G401 (cell line): ENCODE results near the gene SEMA3G. TPM values are rescaled to one million over a fixed set of nuclear protein-coding genes. Genes with fewer than 3 reads are reported as not detected.

Source experiments
- DNase-seq: peaks from one replicate; pipeline ENCODE4 v3.0.0-alpha.2; 2015; ENCODE audit warnings: low spot score
- in situ Hi-C: cut with HindIII; loops from 2 replicates; pipeline ENCODE4 v1.10.0; 2016; ENCODE audit warnings: low sequenced_read_pairs, mixed read lengths
- total RNA-seq: library from RNA; depleted of rRNA; stranded (reverse); fragments of >200 nt; shearing (Covaris generic); gene quantifications from 2 replicates; pipeline ENCODE4 v1.2.3, GENCODE V29; 2014

SEMA3G gene
- total RNA-seq, 1 experiment from 2014 or later, result 0.10 TPM

- in situ Hi-C loops, result no loop called here
These were observed 42.8 kb downstream of the SEMA3G start for GRCh38 chr3:52402101-52402521.

GRCh38 chr3:52401551-52401950 lies 43.4 kb downstream of the SEMA3G start:
- in situ Hi-C loops, result no loop called here
- no peak for DNase-seq

More at GRCh38 chr3:52402101-52402521, 42.8 kb downstream of the SEMA3G start:
- no peak for DNase-seq

- in situ Hi-C loops, result no loop called here
- no peak for DNase-seq
These were observed 43.9 kb downstream of the SEMA3G start for GRCh38 chr3:52401021-52401420.

- in situ Hi-C loops, result no loop called here
- DNase-seq, result no peak
These were observed 44.6 kb downstream of the SEMA3G start for GRCh38 chr3:52400275-52400793.

GRCh38 chr3:52399593-52399992 lies 45.3 kb downstream of the SEMA3G start:
- DNase-seq, result no peak
- in situ Hi-C loops, result no loop called here

- in situ Hi-C loops, result no loop called here
- DNase-seq, result no peak
These were observed 45.8 kb downstream of the SEMA3G start for GRCh38 chr3:52399131-52399530.

GRCh38 chr3:52398670-52399081 lies 46.2 kb downstream of the SEMA3G start:
- no peak for DNase-seq

GRCh38 chr3:52397676-52398399 lies 47.1 kb downstream of the SEMA3G start:
- in situ Hi-C loops, result no loop called here
- DNase-seq, result no peak

More at GRCh38 chr3:52398670-52399081, 46.2 kb downstream of the SEMA3G start:
- in situ Hi-C loops, result no loop called here

- DNase-seq, result no peak
- in situ Hi-C loops, result no loop called here
These were observed 47.9 kb downstream of the SEMA3G start for GRCh38 chr3:52396907-52397591.

GRCh38 chr3:52396011-52396906 lies 48.6 kb downstream of the SEMA3G start:
- in situ Hi-C loops, result no loop called here
- DNase-seq, result no peak

- DNase-seq, result no peak
- in situ Hi-C loops, result no loop called here
These were observed 49.4 kb downstream of the SEMA3G start for GRCh38 chr3:52395503-52395865.

GRCh38 chr3:52394751-52395502 lies 50.0 kb downstream of the SEMA3G start:
- DNase-seq, result no peak

GRCh38 chr3:52393959-52394670 lies 50.8 kb downstream of the SEMA3G start:
- in situ Hi-C loops, result no loop called here
- no peak for DNase-seq

More at GRCh38 chr3:52394751-52395502, 50.0 kb downstream of the SEMA3G start:
- in situ Hi-C loops, result no loop called here

- in situ Hi-C loops, result no loop called here
- DNase-seq, result no peak
These were observed 51.6 kb downstream of the SEMA3G start for GRCh38 chr3:52393131-52393807.

GRCh38 chr3:52392216-52392930 lies 52.5 kb downstream of the SEMA3G start:
- DNase-seq, result no peak
- in situ Hi-C loops, result no loop called here

- in situ Hi-C loops, result no loop called here
- no peak for DNase-seq
These were observed 53.8 kb downstream of the SEMA3G start for GRCh38 chr3:52391096-52391495.

- no peak for DNase-seq
- in situ Hi-C loops, result no loop called here
These were observed 56.0 kb downstream of the SEMA3G start for GRCh38 chr3:52388933-52389332.
